T-cell (primary cell): Measurements from ENCODE around the gene KRTAP5-3. TPM values are rescaled to one million over a fixed set of nuclear protein-coding genes. Genes with fewer than 3 reads are reported as not detected.

Source experiments
- ATAC-seq, 4 experiments: fragments of 200-7000 bp in 3 of 4; fragments of 150-1000 bp in 1 of 4; cut with Tn5 transposase; replicated peaks in 1 of 4; 1 replicate in 3 of 4; 2 replicates in 1 of 4; pipeline ENCODE4 v1.10.0; 2021; ENCODE audit warnings: moderate library complexity in 3 of 4, mild to moderate bottlenecking in 2 of 4, moderate number of reproducible peaks in 1 of 4
- CTCF ChIA-PET, 2 donors: fragments of 300-600 bp; sonication (Branson Sonifier 250); formaldehyde crosslinking; loops; one replicate each; lab custom pipeline; 2022; ENCODE audit warnings: antibody characterized with exemption in 2 of 2; lab: Charles Lee
- POLR2A ChIA-PET, 2 donors: fragments of 300-600 bp; sonication (Branson Sonifier 250); formaldehyde crosslinking; loops; one replicate each; lab custom pipeline; 2022; ENCODE audit warnings: antibody characterized with exemption in 2 of 2; lab: Charles Lee
- DNase-seq, 35 experiments: peaks; one replicate each; pipeline versions ENCODE4 v3.0.0 to v3.0.0-alpha.2; 2013 to 2023
- H3K27ac ChIP-seq: one replicate; pipeline ENCODE4 v1.5.1; 2013; ENCODE audit warnings: low read length
- H3K27me3 ChIP-seq, 2 experiments: replicated peaks in 1 of 2; 1 replicate in 1 of 2; 2 replicates in 1 of 2; pipeline versions ENCODE4 v1.6.1 to v1.7.0; 2013; ENCODE audit warnings: low read length in 1 of 2, mixed read lengths in 1 of 2; ENCODE audit not compliant: control insufficient read depth in 2 of 2, insufficient read depth in 2 of 2; ENCODE audit errors: extremely low read depth in 1 of 2
- H3K36me3 ChIP-seq, 2 donors: 1 replicate in 1 of 2; 2 replicates in 1 of 2; pipeline versions ENCODE4 v1.6.1 to v1.7.0; 2013; ENCODE audit warnings: low read length in 1 of 2; ENCODE audit not compliant: control insufficient read depth in 2 of 2, insufficient read depth in 1 of 2; ENCODE audit errors: extremely low read depth in 1 of 2
- H3K4me1 ChIP-seq, 2 experiments: 1 replicate in 1 of 2; 2 replicates in 1 of 2; pipeline versions ENCODE4 v1.6.1 to v1.7.0; 2013; ENCODE audit warnings: low read length in 2 of 2, mixed read lengths in 1 of 2; ENCODE audit not compliant: insufficient read depth in 2 of 2, control insufficient read depth in 1 of 2; ENCODE audit errors: extremely low read depth in 1 of 2
- H3K4me3 ChIP-seq, 2 donors: 1 replicate in 1 of 2; 2 replicates in 1 of 2; pipeline versions ENCODE4 v1.5.1 to v1.7.0; 2013; ENCODE audit warnings: mild to moderate bottlenecking in 2 of 2, low read length in 1 of 2, moderate library complexity in 1 of 2; ENCODE audit not compliant: control insufficient read depth in 1 of 2; ENCODE audit errors: extremely low read depth in 1 of 2
- H3K9me3 ChIP-seq: 2 replicates; pipeline ENCODE4 v1.7.0; 2013
- H3K27ac Mint-ChIP-seq, 2 donors: one replicate each; pipeline ENCODE4 v1.8.0; 2020 to 2021; ENCODE audit warnings: mild to moderate bottlenecking in 2 of 2, mixed read lengths in 2 of 2
- H3K27me3 Mint-ChIP-seq, 2 donors: one replicate each; pipeline ENCODE4 v1.8.0; 2021 to 2022; ENCODE audit warnings: mixed read lengths in 2 of 2
- H3K36me3 Mint-ChIP-seq: one replicate; pipeline ENCODE4 v1.8.0; 2021; ENCODE audit warnings: mixed read lengths
- H3K4me1 Mint-ChIP-seq, 3 donors: one replicate each; pipeline ENCODE4 v1.8.0; 2020 to 2022; ENCODE audit warnings: mixed read lengths in 3 of 3, mild to moderate bottlenecking in 1 of 3
- H3K4me3 Mint-ChIP-seq, 3 donors: one replicate each; pipeline ENCODE4 v1.8.0; 2020 to 2022; ENCODE audit warnings: mild to moderate bottlenecking in 3 of 3, mixed read lengths in 3 of 3, moderate library complexity in 3 of 3
- H3K9me3 Mint-ChIP-seq, 3 donors: one replicate each; pipeline ENCODE4 v1.8.0; 2020 to 2022; ENCODE audit warnings: mixed read lengths in 3 of 3
- WGBS: methylation state at CpG from one replicate; pipeline ENCODE4 v1.1.5; 2013; ENCODE audit warnings: missing lambda C conversion rate; ENCODE audit not compliant: insufficient coverage; 5-methylcytosine and 5-hydroxymethylcytosine counted together
- total RNA-seq, 35 experiments: library from RNA in 6 of 35; stranded (reverse) in 6 of 35; fragments of 120-200 nt in 1 of 35; gene quantifications; one replicate each; pipeline versions ENCODE4 v1.2.1 to v1.2.4 and lab custom pipeline; 2013 to 2026

The KRTAP5-3 gene
- total RNA-seq, 5 donors from 2014 or later (not counting 1 experiment from before 2014, with no cell fraction given) = not detected

DNA sequence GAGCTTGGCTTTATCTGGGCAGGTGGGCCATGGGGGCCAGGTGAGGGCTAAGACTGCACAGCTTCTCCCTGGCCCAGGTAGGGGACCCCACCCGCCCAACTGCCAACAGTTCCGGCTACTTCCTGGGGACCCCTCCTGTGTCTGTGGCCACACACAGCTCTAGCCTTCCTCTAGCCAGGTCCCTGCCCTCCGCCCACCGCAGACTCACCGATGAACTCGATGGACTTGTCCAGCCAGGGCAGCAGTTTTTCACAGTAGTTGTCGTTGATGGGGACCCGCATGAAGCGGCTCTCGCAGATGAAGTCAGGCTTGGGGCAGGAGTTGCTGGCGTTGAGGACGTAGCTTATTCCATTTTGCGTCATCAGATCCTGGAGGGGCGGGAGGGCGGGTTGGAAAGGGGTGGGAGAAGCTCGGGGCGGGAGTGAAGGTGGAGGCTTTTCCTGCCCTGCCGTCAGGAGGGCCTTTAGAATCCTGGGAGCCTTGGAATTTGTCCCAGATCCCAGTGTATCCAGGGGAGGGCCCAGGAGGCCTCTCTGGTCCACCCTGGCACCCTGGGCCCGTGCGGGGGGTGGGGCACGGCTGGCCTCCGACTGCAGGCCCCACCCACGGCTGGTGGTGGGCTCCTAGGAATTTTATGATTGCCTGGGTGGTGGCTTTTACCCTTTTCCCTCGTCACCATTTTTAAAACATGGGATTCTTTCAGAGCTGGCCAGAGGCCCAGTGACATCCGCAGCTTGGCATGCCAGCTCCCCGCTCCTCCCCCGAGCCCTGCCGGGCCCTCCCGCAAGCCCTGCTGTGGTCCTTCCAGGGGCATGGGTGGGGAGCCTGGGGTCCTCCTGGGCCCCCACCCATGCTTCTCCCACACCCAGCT is 50.1 kb downstream of the KRTAP5-3 start:
- POLR2A ChIA-PET = no interaction called here
- Histone ChIP-seq H3K9me3 (no peaks in the 10 kb centered on the region), H3K4me3 (no peak overlapping the region), H3K36me3 (peaks cover 0 to 6% of the 10 kb centered on the region in 2 donors), H3K4me1 (no peaks in the 10 kb centered on the region), H3K27me3 (peaks cover 0 to 23% of the 10 kb centered on the region in 2 experiments), H3K27ac (no peak overlapping the region)
- peak in 1 of 35 experiments; percentile 12 for DNase-seq
- CTCF ChIA-PET = interaction anchor here in 1 of 2 donors (0.6 to 1.6 kb wide), 3 partner anchors 12 to 19 kb away, joined by 3 to 5 read pairs (median 3); no protein-coding TSS in a partner anchor
- H3K4me3 Mint-ChIP-seq = peak overlapping the region in 1 of 3 donors; percentile 22
- 86% methylated on average over 26 of the region's 29 CpGs for WGBS
- H3K4me1 Mint-ChIP-seq = peaks cover 0 to 9% (median 0%) of the 10 kb centered on the region in 3 donors
- no peaks in the 10 kb centered on the region for H3K9me3 Mint-ChIP-seq
- no peak overlapping the region for H3K27ac Mint-ChIP-seq
- H3K36me3 Mint-ChIP-seq = peaks cover 10% of the 10 kb centered on the region
- H3K27me3 Mint-ChIP-seq = peaks cover 0 to 4% of the 10 kb centered on the region in 2 donors
- ATAC-seq = peak in 1 of 4 experiments; percentile 1

Other genes with a start within 250 kb of the KRTAP5-3 start
- 1 to 10 TPM in 2 of 5 donors, under 1 TPM in 3; 0.54 to 1.5 (median 0.95) TPM for gene BRSK2, start 218.5 kb downstream of the KRTAP5-3 start, total RNA-seq
- 10 to 100 TPM; 49.6 to 79.2 (median 72.6) TPM for gene MOB2, start 121.7 kb downstream of the KRTAP5-3 start, total RNA-seq
- 10 to 100 TPM in 2 of 5 donors, 1 to 10 TPM in 3; 5.2 to 64.3 (median 8.7) TPM for gene DUSP8, start 36.2 kb downstream of the KRTAP5-3 start, total RNA-seq
- not detected for gene KRTAP5-1, start 23.2 kb downstream of the KRTAP5-3 start, total RNA-seq
- gene KRTAP5-2, start 10.2 kb downstream of the KRTAP5-3 start, total RNA-seq = not detected
- gene KRTAP5-4, start 13.7 kb upstream of the KRTAP5-3 start, total RNA-seq = not detected
- gene KRTAP5-5, start 21.3 kb upstream of the KRTAP5-3 start, total RNA-seq = not detected
- not detected for gene KRTAP5-6, start 88.7 kb upstream of the KRTAP5-3 start, total RNA-seq
- 1 to 10 TPM in 4 of 5 donors, under 1 TPM in 1; 0.72 to 4.2 (median 1.8) TPM for gene IFITM10, start 142.1 kb upstream of the KRTAP5-3 start, total RNA-seq
- gene CTSD, start 155.5 kb upstream of the KRTAP5-3 start, total RNA-seq = 100 to 1,000 TPM in 3 of 5 donors, 10 to 100 TPM in 2; 91.9 to 187 (median 163) TPM
- gene SYT8, start 226.5 kb upstream of the KRTAP5-3 start, total RNA-seq = not detected
- gene TNNI2, start 230.5 kb upstream of the KRTAP5-3 start, total RNA-seq = under 1 TPM in 1 of 5 donors, not detected in 4; 0.39 TPM
- gene LSP1, start 244.6 kb upstream of the KRTAP5-3 start, total RNA-seq = 100 to 1,000 TPM; 286 to 514 (median 375) TPM